Endodermal cell (in vitro differentiated cells): Measurements from ENCODE around the gene ACRBP. TPM values are rescaled to one million over a fixed set of nuclear protein-coding genes. Genes with fewer than 3 reads are reported as not detected.

Experiments used
- DNase-seq: peaks from one replicate; pipeline ENCODE4 v3.0.0-alpha.2; 2017
- H3K27ac ChIP-seq: 2 replicates; pipeline ENCODE4 v1.5.1; 2013; ENCODE audit warnings: mild to moderate bottlenecking, low read depth, low read length, moderate library complexity
- H3K27me3 ChIP-seq: 2 replicates; pipeline ENCODE4 v1.6.1; 2013; ENCODE audit warnings: mild to moderate bottlenecking, low read length, moderate library complexity; ENCODE audit not compliant: insufficient read depth, control insufficient read depth, poor library complexity, severe bottlenecking
- H3K36me3 ChIP-seq: 2 replicates; pipeline ENCODE4 v1.7.0; 2013; ENCODE audit warnings: mild to moderate bottlenecking, low read length, moderate library complexity; ENCODE audit not compliant: control insufficient read depth, insufficient read depth
- H3K4me1 ChIP-seq: one replicate; pipeline ENCODE4 v1.7.0; 2013; ENCODE audit warnings: low read length; ENCODE audit not compliant: control insufficient read depth, insufficient read depth
- H3K4me3 ChIP-seq: 2 replicates; pipeline ENCODE4 v1.5.1; 2013; ENCODE audit warnings: mild to moderate bottlenecking, low read length, moderate library complexity
- H3K9ac ChIP-seq: 2 replicates; pipeline ENCODE4 v1.6.1; 2013; ENCODE audit warnings: mild to moderate bottlenecking, low read length, moderate library complexity; ENCODE audit not compliant: poor library complexity, severe bottlenecking; ENCODE audit errors: extremely low read depth
- H3K9me3 ChIP-seq: 2 replicates; pipeline ENCODE4 v1.6.1; 2013; ENCODE audit warnings: mild to moderate bottlenecking, low read length, moderate library complexity; ENCODE audit not compliant: control insufficient read depth
- H3K27ac Mint-ChIP-seq: 2 replicates; pipeline ENCODE4 v1.8.0; 2020; ENCODE audit warnings: mixed read lengths
- H3K27me3 Mint-ChIP-seq: 2 replicates; pipeline ENCODE4 v1.8.0; 2021; ENCODE audit warnings: mild to moderate bottlenecking, mixed read lengths; ENCODE audit not compliant: insufficient read depth
- H3K36me3 Mint-ChIP-seq: 2 replicates; pipeline ENCODE4 v1.8.0; 2020; ENCODE audit warnings: low read depth, mixed read lengths
- H3K4me1 Mint-ChIP-seq: 2 replicates; pipeline ENCODE4 v1.8.0; 2020; ENCODE audit warnings: mixed read lengths
- H3K4me3 Mint-ChIP-seq: 2 replicates; pipeline ENCODE4 v1.8.0; 2020; ENCODE audit warnings: mild to moderate bottlenecking, moderate library complexity, mixed read lengths
- H3K9me3 Mint-ChIP-seq: 2 replicates; pipeline ENCODE4 v1.8.0; 2020; ENCODE audit warnings: mild to moderate bottlenecking, mixed read lengths
- CTCF ChIP-seq: fragments of 200-600 bp; sonication (generic); conservative IDR thresholded peaks from 2 replicates; pipeline ENCODE4 v1.5.0; 2021; ENCODE audit warnings: antibody characterized with exemption, mild to moderate bottlenecking
- WGBS, 2 experiments: methylation state at CpG; one replicate each; pipeline versions ENCODE4 v1.1.5 to v1.1.7; 2013; ENCODE audit warnings: missing lambda C conversion rate in 2 of 2, mixed read lengths in 1 of 2; ENCODE audit not compliant: insufficient coverage in 1 of 2, insufficient read length in 1 of 2; 5-methylcytosine and 5-hydroxymethylcytosine counted together
- total RNA-seq, 2 donors: library from RNA; stranded (reverse); fragmentation: NEBNext Ultra II Directional in 1 of 2; extraction: Animal tissue kit (Norgen Biotek cat#: 25700) in 1 of 2; gene quantifications; 2 replicates in 1 of 2; 3 replicates in 1 of 2; pipeline ENCODE4 v1.2.1, GENCODE V29; 2021

Gene ACRBP
- total RNA-seq, 2 donors from 2014 or later, result 1.9 to 3.9 TPM

- H3K4me1 ChIP-seq, result no peaks in the 10 kb centered on the region
- peaks cover 20% of the 10 kb centered on the region for H3K4me1 Mint-ChIP-seq
- H3K4me3 Mint-ChIP-seq, result no peak overlapping the region
- H3K27ac Mint-ChIP-seq, result no peak overlapping the region
- TF ChIP-seq CTCF, result no peak
- no peak overlapping the region for H3K4me3 ChIP-seq
- H3K9me3 ChIP-seq, result no peaks in the 10 kb centered on the region
- H3K36me3 ChIP-seq, result peaks cover 5% of the 10 kb centered on the region
- DNase-seq, result no peak
- H3K27me3 ChIP-seq, result peaks cover 9% of the 10 kb centered on the region
- no peaks in the 10 kb centered on the region for H3K9me3 Mint-ChIP-seq
- no peak overlapping the region for H3K27ac ChIP-seq
- peaks cover 9% of the 10 kb centered on the region for H3K36me3 Mint-ChIP-seq
- no peak overlapping the region for H3K9ac ChIP-seq
- peaks cover 71% of the 10 kb centered on the region for H3K27me3 Mint-ChIP-seq
- 91 to 96% methylated on average over 2 to 6 of the region's 6 CpGs for WGBS, 2 experiments
These were observed 3.5 kb downstream of the ACRBP start for GRCh38 chr12:6643569-6644256.

GRCh38 chr12:6641131-6641530 is 6.1 kb downstream of the ACRBP start:
- Histone ChIP-seq H3K4me1 (no peaks in the 10 kb centered on the region), H3K9me3 (no peaks in the 10 kb centered on the region), H3K9ac (no peak overlapping the region), H3K4me3 (no peak overlapping the region), H3K27ac (no peak overlapping the region), H3K36me3 (no peaks in the 10 kb centered on the region), H3K27me3 (peaks cover 9% of the 10 kb centered on the region)
- H3K9me3 Mint-ChIP-seq, result no peaks in the 10 kb centered on the region
- TF ChIP-seq CTCF, result no peak
- no peak overlapping the region for H3K4me3 Mint-ChIP-seq
- H3K4me1 Mint-ChIP-seq, result peaks cover 18% of the 10 kb centered on the region
- H3K27ac Mint-ChIP-seq, result no peak overlapping the region
- peaks cover 73% of the 10 kb centered on the region for H3K27me3 Mint-ChIP-seq
- no peak for DNase-seq
- 75 to 83% methylated on average over 4 of the region's 4 CpGs for WGBS, 2 experiments
- H3K36me3 Mint-ChIP-seq, result no peaks in the 10 kb centered on the region

- 91 to 92% methylated on average over 4 of the region's 4 CpGs for WGBS, 2 experiments
- Histone ChIP-seq H3K27ac (no peak overlapping the region), H3K4me1 (no peaks in the 10 kb centered on the region), H3K36me3 (no peaks in the 10 kb centered on the region), H3K4me3 (no peak overlapping the region), H3K27me3 (peaks cover 9% of the 10 kb centered on the region), H3K9me3 (no peaks in the 10 kb centered on the region), H3K9ac (no peak overlapping the region)
- H3K27me3 Mint-ChIP-seq, result peaks cover 68% of the 10 kb centered on the region
- no peak for TF ChIP-seq CTCF
- H3K36me3 Mint-ChIP-seq, result no peaks in the 10 kb centered on the region
- no peak overlapping the region for H3K27ac Mint-ChIP-seq
- H3K9me3 Mint-ChIP-seq, result no peaks in the 10 kb centered on the region
- DNase-seq, result no peak
- H3K4me3 Mint-ChIP-seq, result no peak overlapping the region
- H3K4me1 Mint-ChIP-seq, result peaks cover 25% of the 10 kb centered on the region
These were observed 6.7 kb downstream of the ACRBP start for GRCh38 chr12:6640497-6640896.
